NCI-H82 (cell line): Measurements from ENCODE around the gene TLX1.

ENCODE experiments used
- DNase-seq: peaks from one replicate; lab custom pipeline; 2025; lab: John Stamatoyannopoulos, UW

The TLX1 gene

DNA sequence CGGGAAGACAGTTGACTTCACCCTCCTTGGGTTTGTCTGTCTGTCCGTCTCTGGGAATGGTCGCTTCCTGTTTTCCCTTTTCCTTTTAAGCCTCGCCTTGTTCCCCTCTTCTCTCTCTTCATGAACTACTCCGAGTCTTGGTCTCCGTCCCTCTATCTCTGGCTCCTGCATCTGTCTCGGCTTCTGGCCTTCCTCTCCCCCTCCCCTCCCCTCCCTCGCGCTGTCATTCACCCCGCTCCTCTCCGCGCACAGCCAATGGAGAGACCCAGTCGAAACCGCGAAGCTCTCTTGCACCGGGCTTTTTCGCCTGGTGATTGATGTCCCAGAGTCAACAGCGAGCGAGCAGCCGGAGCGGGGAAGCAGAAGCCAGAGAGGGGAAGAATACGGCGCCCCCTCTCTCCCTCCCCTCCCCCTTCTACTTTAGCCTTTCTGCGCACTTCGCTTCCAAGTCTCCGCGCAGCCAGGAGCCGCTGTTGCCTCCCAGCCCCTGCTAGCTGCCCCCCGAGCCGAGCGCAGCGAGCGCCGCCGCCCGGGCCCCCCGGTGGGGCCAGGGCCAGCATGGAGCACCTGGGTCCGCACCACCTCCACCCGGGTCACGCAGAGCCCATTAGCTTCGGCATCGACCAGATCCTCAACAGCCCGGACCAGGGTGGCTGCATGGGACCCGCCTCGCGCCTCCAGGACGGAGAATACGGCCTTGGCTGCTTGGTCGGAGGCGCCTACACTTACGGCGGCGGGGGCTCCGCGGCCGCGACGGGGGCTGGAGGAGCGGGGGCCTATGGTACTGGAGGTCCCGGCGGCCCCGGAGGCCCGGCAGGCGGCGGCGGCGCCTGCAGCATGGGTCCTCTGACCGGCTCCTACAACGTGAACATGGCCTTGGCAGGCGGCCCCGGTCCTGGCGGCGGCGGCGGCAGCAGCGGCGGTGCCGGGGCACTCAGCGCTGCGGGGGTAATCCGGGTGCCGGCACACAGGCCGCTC, at the start of gene TLX1:
Gene TLX1 (plus strand): TSS at position 317 of the 978 bp plus-strand sequence. CDS start 242 bp downstream, at position 559.
- DNase-seq = peak; percentile 85

DNA sequence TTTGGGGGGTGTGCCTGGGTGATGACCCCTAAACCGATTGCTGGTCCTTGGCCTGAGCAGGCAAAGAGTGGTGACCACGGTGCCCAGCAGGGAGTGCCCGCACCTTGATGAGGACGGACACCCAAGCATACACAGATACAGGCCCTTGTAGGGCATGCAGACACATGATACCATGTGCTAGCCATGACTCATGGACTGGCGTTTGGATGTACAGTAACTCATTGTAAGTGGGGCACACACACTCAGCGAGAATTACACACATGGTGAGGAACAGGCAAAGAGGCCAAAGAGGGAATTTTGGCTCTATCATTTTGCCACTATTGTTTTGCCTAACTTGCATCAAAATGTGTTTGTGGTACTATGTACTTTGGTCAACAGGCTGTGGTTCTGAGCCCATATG, 45.3 kb upstream of the TLX1 start:
- peak; percentile 36 for DNase-seq

DNA sequence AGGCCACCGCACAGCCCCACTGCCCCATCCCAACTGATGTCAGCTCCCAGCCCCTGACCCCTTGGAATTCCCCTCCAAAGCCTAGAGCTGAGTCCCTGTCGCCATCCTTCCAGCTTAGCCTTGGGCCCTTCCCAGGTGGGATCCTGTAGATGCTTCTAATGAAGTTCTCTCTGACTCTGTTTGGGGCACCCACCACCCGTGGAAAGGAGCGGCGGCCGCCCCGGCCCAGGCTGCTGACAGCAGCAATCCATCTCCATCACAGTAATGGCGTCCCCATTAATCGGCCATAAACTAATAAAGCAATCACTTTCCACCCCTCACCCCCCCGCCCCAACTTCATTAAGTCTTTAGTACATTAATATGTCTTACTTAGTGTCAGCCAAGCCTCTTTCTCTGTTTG, 43.7 kb upstream of the TLX1 start:
- DNase-seq = peak; percentile 84

DNA sequence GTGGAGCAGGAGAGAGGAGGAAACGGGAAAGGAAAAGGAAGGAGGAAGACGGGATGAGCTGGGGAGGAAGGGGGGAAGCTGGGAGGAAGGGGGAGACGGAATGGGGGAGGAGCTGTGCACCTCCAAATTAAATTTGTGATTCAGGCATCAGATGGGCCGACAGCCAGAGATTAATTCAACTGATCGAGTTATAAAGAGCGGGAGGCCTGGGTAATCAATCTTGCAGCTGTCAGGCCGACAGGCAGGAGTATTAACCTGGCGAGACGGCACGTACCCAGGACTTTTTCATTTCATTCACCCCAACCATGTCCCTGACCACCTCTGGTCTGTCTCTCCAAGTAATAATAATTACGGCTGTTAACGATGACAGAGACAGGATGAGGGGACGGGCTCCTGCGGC, 43.1 kb upstream of the TLX1 start:
- DNase-seq = peak; percentile 87

DNA sequence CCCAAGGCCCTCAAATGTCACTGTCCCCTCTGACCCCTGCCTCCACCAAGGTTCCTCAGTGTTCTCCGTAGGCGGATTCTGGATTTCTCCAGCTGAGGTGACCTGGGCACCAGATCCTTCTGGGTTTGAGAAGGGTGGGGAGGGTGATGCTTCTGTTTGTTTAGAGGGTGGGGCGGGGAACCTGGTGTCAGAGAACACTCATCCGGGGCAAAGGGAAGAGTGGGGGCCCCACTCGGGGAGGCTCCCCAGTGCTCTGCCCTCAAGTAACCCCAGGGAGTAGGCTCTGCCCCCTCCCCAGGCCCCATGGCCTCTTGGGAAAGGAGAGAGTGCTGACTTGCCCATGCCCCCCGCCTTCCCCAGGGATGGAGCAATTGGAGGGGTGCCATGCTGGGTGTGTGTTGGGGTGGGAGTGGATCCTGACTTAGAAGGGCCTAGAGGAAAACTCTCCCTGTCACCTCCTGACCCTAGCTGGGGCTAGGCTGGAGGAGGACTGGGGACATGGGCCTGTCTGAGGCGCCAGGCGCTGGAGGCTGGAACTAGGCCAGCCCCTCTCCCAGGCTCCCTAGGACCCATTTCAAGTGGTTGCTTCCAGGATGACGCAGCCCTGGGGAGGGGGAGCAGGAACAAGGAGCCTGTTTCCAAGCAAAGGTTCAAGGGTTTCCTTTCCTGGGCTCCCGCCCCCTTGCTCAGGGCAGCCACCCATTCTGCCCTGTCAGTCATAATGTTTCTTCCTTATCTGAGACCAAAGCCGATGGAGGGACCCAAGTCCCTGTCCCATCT, 41.4 kb upstream of the TLX1 start:
- no peak for DNase-seq

DNA sequence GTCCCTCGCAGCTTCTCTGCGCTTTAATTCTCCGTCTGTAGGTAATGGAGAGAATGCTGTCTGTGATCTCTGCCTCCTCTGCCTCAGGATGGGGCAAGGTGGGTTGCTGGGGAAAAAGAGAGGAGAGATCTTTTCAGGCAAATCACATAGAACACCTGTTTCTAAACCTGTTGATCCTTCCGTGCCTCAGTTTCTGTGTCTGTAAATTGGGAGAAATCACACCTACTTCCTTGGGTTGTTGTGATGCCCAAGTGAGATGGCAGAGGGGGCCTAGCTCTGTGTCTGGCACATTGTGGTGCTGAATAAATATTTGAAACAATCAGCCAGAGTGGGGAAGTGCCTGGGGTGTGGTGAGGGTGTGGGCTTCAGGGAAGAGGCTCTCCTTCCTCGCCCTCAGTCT, 40.5 kb upstream of the TLX1 start:
- DNase-seq = no peak

DNA sequence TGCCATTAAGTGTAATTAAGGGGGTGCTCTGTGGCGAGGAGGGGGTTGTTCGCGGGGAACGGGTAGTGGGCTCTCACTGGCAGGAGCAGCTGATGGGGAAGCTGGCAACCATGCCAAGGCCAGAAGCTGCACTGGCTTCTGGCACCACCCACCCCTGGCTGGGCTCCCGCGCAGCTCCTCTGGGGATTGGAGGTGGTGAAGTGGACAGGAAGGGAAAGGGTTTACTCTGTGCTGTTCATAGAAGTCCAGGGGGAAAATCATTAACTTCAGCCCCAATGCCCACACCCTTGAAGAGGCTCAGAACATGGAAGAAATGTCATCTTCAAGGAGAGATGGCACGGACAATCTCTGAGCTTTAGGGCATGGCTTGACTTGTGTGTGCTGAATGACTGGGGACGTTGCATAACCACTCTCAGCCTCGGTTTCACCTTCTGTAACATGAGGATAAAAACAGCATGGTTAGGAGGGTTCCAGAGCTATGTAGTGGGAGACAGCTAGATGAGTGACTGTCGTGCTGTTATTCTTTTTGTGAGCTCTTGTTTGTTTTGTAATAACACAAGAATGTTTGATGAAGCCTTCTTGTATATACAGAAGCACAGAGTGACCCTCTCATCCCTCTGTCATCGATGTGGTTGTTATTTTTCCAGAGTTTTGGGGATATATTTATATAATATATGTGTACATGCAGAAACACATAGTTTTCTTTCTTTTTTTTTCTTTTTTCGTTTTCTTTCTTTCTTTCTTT, 39.4 kb upstream of the TLX1 start:
- DNase-seq = no peak

DNA sequence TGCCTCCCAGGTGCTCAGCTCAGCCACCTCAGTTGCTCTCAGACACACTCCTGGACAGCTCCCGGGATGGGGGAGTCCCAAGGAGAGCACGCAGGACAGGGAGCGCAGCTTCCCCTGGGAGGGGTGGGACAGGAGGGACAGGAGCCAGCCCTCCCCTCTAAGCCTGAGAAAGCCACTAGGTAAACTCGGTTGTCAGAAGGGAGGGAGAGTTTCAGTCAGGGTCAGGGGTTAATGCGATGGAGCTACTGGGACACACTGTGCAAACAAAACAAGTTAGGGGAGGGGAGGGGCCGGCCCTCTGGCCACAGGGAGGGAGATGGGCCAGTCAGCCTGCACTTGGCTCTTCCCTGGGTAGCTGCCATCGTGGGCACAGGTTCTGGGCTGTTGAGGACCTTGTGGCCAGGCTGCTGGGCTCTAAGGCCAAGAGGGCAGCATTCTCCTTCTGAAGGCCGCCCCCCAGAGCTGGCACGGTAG, 38.2 kb upstream of the TLX1 start:
- DNase-seq = no peak

DNA sequence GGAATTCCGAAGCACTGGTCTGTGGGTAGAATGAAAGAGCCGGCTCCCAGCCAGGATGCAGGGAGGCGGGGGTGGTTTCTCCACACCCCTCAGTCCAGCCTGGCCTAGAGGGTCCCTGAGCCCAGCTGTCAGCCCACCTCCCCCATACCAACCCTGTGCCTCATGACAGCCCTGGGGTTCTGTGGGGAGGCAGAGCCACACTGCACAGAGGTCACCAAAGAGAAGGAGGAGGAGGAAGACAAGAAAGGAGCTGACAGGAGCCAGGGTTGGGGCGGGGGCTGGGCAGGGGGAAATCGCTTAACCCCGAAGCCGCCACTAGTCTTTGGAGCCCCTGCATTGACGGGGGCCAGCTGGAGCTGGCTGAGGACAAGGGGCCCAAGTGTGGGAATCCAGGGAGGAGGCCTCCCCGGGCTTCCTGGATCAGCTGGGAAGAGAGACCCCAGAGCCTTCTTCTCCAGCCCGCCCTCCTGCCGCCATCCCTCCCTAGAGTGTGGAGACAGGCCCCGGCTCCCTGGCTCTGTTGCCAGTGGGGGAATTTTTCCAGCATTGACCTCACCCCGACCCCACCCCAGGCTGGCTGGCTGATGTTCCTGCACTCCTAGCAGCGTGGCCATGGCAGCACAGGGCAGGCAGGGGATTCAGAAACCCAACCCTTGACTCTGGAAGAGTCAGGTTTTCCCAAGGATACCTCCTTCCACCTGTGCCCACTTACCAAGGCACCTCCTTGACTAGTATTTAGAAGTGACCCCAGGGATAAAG, 36.8 kb upstream of the TLX1 start:
- DNase-seq = no peak

DNA sequence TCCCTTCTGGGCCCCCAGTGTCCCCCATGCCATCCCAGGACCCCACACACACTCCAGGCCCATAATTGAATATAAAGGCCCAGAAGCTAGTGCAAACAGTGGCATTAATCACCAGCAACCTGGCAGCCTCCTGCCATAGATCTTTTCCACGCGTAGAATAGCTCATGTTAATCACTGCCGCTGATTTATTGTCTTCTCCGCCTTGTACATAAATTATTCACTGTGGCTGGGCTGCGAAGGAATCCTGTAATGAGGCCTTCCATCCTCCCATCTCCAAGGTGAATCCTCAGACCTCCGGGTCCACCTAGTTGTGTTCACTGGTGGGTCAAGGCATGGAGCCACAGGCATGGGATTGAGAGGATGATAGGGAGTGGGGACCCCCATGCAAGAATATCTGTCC, 36.1 kb upstream of the TLX1 start:
- DNase-seq = no peak

DNA sequence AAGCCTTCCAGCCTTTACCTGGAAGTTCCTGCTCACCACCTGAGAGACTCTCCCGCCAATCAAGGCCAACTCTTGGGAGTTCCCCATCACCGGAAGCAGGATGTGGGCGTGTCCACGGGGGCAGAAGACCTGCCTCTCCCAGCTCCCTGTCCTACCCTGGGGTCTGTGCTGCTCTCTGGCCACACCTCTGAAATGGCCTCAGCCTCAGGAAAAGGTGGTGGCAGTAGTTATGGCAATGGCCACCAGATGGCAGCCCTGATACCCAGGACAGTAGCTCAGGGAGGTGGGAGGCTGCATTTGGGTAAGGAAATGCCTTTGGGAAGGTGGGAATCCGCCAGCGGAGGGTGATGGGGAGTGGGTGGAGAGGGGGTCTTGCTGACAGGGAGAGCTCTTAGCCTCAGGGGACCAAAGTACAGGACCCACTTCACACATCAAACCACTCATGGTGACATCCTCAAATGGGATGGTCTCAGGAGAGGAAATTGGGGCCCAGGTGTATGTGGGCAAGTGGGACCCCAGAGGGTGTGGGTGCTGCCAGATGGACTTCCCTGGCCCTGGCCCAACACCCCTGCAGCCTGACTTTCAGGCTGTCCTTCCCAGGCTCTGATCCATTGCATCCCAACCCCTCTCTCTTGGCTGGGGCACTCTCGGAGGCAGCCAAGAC, 35.4 kb upstream of the TLX1 start:
- DNase-seq = peak; percentile 90

DNA sequence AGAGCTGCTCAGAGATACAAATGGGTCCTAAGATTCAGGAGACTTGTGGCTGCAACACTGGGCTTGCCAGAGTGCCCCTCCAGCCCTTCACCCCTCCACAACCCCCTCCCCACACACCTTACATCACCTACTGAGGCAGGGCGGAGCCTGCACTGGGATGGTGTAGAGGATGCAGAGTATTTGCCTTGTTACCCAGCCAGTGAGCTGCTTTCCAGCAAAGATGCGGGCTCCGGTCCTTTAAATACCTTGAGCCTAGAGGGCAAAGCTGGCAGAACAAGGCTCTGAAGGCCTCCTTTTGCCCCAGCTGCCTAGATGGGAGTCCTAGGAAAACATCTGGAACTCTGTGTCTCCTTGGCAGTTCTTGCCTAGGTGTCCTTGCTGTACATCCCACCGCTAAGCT, 34.7 kb upstream of the TLX1 start:
- no peak for DNase-seq

DNA sequence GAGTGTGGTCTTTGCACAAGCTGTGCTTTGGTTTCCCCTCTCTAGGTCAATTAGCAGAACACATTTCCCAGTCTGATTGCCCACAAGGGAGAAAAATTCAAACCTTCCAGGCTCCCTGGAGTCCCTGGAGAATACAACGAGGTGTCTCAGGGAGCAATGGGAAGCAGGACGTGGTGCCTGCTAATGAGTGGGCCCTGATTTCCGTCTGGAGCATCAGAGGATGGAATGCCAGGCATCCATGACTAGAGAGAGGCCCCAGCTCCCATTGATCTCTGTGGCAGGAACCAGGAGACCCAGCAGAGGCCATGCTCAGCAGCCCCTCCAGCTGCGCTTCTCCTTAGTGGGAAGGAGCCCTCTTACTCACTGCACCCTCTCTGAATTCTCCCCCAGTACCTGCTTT, 33.2 kb upstream of the TLX1 start:
- DNase-seq = no peak

DNA sequence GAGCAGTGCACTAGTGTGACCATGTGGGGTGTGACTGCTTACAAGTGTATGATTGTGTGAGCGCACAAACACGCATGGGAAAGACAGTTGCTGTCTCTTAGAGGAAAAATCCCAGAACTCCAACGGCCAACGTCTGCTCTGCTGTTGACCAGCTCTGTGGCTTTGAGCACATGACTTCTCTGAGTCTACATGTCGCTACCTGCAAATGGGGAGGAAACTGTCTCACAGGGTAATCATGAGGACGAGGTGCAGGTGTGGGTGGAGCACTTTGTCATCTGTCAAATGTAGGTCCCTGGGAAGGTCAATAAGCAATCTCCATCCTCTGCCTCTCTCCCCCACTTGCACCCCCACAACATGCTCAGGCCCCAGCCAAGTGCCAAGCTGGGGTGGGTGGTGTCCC, 31.2 kb upstream of the TLX1 start:
- DNase-seq = no peak

DNA sequence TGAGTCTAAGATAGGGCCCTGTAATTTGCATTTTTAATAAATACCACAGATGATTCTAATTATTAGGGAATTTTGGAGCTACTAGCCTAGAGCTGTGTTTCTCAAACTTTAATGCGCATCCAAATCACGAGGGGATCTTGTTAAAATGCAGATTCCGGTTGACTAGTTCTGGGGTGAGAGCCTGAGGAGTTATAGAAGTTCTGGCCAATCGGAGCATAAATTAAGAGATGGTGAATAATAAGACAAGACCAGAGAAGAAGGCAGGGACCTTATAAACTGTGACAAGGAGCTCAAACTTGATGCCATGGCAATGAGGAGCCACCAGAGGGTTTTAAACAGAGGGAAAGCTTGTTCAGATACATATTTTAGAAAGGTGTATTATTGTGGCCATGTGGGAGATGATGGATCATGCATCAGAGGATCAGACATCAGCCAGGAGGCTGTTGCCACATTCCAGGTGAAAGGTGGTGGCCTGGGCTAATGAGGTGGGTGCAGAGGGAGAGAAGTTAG, 29.7 kb upstream of the TLX1 start:
- no peak for DNase-seq

DNA sequence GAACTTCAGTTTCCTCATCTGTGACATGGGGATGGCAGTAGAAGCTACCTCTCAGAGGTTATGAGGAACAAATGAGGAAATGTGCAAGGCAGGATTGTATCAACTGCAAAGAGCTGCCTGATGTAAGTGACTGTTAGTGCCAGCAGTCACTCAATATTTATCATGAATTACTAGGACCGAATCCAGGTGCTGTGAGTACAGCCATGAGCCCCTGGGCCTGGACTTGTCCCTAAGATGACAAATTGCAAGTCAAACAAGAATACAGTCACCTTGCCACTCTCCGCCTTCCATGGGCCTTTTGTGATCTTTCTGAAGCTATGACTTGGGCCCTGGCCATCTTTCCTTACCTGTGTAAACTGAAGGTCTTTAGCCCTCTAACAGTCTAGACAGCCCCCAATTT, 27.7 kb upstream of the TLX1 start:
- no peak for DNase-seq

DNA sequence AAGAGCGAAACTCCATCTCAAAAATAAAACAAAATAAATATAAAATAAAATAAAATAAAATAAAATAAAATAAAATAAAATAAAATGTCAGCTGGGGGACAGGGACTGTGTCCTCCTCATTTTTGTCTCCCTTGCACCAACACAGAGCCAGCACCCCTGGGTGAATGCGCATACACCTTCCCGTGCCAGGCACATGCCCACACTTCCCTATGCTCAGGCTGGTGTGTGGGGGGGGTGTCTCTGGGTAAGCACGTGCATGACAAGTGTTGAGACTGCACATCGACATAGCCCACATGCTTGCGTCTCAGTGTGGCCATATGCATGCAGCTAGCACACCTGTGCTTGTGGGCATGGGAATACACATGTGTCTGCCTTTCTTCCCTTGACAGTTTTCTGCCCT, 24.7 kb upstream of the TLX1 start:
- DNase-seq = no peak

DNA sequence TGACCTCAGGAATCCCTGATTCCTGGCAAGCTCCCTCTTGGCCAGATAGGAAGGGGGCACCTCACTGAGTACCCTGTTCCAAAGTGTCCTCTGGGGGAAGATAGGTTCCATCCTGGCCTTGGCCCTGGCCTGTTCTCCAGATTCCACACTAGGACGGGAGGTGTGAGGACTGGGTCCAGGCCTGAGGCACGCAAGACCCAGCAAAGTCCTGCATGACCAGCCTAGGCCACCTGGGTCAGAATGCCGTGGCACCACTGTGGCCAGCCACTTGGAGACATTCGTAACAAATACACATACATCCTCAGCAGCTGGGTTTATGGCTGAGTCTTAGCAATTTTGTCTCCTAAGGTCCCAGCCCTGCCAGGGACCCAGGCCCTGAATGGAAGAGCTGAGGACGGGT, 23.3 kb upstream of the TLX1 start:
- no peak for DNase-seq

DNA sequence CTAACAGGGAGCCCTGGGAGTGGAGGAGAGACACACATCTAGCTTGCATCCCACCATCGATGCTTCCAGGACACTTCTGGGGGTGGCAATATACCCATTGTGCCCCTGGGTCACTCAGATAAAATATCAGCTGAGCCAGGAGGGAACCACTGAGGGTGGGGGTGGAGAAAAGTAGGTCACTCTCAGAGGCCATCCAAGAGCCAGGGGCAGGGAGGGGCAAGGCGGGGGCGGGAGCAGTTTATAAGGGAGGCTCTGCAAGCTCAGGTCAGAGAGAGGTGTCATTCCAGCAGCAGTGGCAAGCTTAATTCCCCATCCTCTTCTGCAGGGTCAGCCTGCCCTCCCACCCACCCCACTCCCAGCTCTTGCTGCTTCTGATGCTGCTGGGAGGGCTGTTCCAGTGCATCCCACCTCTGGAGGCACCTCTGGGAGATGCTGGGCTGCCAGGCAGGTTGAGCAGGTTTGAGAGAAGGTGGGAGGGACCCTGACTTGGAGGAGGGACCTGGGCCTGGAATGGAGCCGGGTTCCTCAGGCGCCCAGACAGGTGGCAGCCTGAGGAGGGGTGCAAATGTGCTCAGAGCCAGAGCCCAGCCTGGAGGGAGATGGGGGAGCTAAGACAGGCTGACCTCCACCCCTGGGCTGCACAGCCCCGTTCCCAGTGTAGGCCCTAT, 20.1 kb upstream of the TLX1 start:
- DNase-seq = no peak

DNA sequence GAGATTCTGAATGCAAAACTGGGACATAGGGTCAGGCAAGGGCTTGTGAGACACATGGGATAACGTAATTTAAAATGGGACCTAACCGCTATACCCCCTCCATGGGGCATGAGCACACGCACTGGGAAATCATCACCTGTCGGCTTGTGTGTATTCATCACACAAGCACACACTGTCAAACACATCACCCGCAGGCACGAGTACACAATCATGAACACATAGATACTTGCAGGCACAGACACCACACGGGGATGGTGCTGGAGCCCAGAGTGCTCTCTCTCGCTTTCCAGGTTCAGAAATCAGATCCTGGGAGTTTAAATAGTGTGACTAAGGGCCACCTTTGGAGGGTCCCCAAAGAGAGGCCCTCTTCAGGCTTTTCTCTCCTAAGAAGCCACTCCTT, 19.6 kb upstream of the TLX1 start:
- no peak for DNase-seq
